Measurements from ENCODE around the gene ATXN10. TPM values are rescaled to one million over a fixed set of nuclear protein-coding genes. Genes with fewer than 3 reads are reported as not detected.

Gene ATXN10
- total and polyA plus RNA-seq, 11 donors = 55.0 to 192 (median 149) TPM

DNA sequence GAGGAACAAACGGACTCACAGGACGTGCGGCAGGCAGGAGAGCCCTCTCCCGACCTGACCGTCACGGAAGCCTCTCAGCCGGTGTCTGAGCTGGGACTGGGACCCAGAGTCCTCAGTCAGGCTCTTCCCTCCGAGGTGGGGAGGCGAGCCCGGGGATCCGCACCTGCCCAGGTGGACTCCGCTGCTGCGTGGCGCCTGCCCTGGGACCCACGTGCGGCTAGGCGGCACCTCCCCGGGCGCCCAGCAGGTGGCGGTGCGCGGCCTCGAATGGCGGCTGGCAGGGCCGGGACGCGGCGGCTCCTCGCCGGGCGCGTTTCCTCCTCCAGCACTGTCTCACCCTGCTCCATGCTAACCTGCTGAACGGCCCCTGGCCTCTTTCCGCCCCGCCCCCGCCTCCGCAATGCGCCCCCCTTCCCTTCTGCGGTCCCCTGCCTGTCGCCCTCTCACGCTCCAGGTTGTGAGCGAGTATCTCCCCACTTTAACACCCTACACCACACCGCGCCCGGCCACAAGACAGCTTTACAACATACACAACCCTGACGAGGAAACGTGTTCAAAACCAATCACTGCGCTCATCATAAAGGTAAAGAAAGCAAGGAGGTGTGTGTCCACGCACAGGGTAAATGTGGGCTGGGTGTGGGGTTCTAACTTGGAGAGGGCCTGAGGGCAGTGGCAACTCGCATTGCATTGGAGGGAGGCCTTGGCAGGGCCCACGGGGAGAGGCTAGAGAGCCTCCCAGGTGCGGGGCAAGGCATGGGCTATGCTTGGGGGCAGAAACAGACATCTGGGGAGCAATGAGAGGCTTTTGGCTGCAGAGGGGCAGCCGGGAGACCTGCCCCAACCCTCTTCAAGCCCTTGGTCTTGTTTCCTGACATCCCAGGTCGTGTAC lies 25.9 kb upstream of the ATXN10 start:
- Histone ChIP-seq H3K36me3 (no peaks in the 10 kb centered on the region), H3K27ac (no peak overlapping the region), H3K27me3 (peaks cover 0 to 47% (median 11%) of the 10 kb centered on the region in 9 donors), H3K9me3 (no peaks in the 10 kb centered on the region), H3K4me3 (no peak overlapping the region), H3K4me1 (peaks cover 0 to 9% (median 3%) of the 10 kb centered on the region in 12 donors)
- 21 to 49% (median 21%) methylated on average over 24 to 54 of the region's 54 CpGs for WGBS, 4 donors
- DNase-seq (peak; percentile 59 to 86 (median 71)), ATAC-seq (peak; percentile 63 to 95 (median 90))
- no peak for TF ChIP-seq POLR2A (IDR thresholded peaks at IDR 0.05)
- TF ChIP-seq, protein P1, sequence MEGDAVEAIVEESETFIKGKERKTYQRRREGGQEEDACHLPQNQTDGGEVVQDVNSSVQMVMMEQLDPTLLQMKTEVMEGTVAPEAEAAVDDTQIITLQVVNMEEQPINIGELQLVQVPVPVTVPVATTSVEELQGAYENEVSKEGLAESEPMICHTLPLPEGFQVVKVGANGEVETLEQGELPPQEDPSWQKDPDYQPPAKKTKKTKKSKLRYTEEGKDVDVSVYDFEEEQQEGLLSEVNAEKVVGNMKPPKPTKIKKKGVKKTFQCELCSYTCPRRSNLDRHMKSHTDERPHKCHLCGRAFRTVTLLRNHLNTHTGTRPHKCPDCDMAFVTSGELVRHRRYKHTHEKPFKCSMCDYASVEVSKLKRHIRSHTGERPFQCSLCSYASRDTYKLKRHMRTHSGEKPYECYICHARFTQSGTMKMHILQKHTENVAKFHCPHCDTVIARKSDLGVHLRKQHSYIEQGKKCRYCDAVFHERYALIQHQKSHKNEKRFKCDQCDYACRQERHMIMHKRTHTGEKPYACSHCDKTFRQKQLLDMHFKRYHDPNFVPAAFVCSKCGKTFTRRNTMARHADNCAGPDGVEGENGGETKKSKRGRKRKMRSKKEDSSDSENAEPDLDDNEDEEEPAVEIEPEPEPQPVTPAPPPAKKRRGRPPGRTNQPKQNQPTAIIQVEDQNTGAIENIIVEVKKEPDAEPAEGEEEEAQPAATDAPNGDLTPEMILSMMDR (IDR thresholded peaks at IDR 0.05) = peak; percentile 89 to 97 (median 92)
- intact Hi-C loops (cut with DNase I) = loop anchor here in 9 of 10 donors (1.0 to 10.0 kb wide), 10 partner anchors 67 to 469 kb away; no protein-coding TSS in a partner anchor

DNA sequence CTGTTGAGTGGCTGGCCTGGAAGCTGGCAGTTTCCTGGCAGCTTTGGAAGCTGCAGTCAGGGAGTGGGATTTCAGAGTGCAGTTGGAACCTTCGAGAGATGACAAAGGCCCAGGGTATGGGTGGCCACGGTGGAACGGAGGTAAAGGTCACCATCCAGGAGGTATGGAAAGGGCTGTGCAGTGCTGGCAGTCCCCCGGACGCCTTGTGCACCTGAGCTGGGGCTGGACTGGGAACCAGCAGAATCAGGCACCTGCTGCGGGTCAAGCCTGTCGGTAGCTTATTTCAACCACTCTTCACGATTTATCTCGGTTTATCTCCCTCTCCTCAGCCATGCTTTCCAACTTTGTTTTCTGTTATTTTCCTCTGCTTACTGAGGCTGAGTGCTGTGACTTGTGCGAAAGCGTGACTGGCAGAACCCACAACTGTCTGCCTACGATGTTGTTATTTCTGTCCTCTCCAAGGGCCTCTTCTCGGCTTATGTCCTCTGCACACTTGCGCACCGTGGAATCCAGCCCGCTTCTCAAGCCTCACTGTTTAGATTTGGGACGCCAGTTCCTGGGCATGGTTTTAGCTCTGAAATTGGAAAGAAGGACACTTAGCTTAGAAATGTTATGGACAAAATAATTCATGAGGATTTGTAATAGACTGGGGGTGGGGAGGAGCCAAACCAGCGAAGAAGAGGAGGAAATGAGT lies 24.0 kb upstream of the ATXN10 start:
- TF ChIP-seq POLR2A (IDR thresholded peaks at IDR 0.05) = no peak
- TF ChIP-seq, protein P1 (IDR thresholded peaks at IDR 0.05) = no peak
- DNase-seq (no peak), ATAC-seq (no peak)
- peaks cover 0 to 9% (median 3%) of the 10 kb centered on the region in 12 donors for H3K4me1 ChIP-seq
- H3K36me3 ChIP-seq = no peaks in the 10 kb centered on the region
- WGBS, 4 donors = 82 to 87% (median 83%) methylated on average over 18 of the region's 18 CpGs
- intact Hi-C loops (cut with DNase I) = loop anchor here in 9 of 10 donors (5.0 to 10.0 kb wide), 6 partner anchors 70 to 467 kb away; no protein-coding TSS in a partner anchor
- H3K9me3 ChIP-seq = no peaks in the 10 kb centered on the region
- no peak overlapping the region for H3K4me3 ChIP-seq
- H3K27me3 ChIP-seq = peaks cover 0 to 38% (median 11%) of the 10 kb centered on the region in 9 donors
- no peak overlapping the region for H3K27ac ChIP-seq

DNA sequence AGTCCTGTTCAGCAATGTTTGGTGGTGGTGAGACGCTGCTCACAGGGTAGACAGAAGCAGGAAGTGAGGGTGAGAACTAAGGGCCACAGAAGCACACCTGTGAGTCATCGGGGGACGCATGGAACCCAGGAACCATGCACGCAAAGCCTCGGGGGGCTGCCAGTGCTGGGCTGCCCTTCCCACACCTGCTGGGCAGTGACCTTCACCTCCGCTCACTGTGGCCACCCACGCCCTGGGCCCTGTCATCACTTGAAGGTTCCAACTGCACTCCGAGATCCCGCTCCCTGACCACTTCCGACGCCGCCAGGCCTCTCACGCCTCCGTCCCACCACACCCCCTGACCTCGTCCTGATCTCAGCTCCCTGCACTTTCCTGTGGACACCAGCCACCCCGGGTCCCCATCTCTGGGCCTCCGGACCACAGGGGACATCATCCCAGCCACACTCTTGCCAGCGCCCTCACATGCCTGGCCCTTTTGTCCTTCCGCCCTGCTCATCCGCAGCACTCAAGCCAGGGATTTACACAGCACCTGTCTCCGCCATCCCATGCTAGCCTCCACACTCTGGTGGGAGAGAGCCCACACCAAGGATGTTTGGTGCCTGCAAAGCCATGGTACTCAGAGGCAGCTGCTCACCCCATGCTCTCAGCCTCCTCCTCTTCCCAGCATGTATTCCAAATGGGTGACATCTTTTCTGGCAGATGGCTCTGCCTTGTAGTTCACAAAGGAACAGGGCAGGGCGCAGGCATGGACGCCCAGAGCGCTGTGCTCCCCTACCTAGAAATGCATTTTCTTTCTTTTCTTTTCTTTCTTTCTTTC lies 23.1 kb upstream of the ATXN10 start:
- Histone ChIP-seq H3K4me1 (peaks cover 0 to 9% (median 3%) of the 10 kb centered on the region in 12 donors), H3K9me3 (no peaks in the 10 kb centered on the region), H3K27ac (no peak overlapping the region), H3K27me3 (peaks cover 0 to 38% (median 11%) of the 10 kb centered on the region in 9 donors), H3K36me3 (no peaks in the 10 kb centered on the region), H3K4me3 (no peak overlapping the region)
- intact Hi-C loops (cut with DNase I) = loop anchor here in 9 of 10 donors (5.0 to 10.0 kb wide), 6 partner anchors 71 to 466 kb away; no protein-coding TSS in a partner anchor
- DNase-seq (no peak), ATAC-seq (no peak)
- 78 to 82% (median 81%) methylated on average over 24 of the region's 24 CpGs for WGBS, 4 donors
- TF ChIP-seq, protein P1 (IDR thresholded peaks at IDR 0.05) = no peak
- TF ChIP-seq POLR2A (IDR thresholded peaks at IDR 0.05) = no peak
